NCI-H226 (cell line): ENCODE measurements around the gene VSX1.

Source experiments
- DNase-seq: peaks from one replicate; pipeline ENCODE4 v3.0.0-alpha.2; 2015

Gene VSX1

GRCh38 chr20:25087186-25087929, 5.4 kb upstream of the VSX1 start:
- DNase-seq: no peak

- DNase-seq: no peak
Observed at GRCh38 chr20:25085756-25086495, 4.0 kb upstream of the VSX1 start.

GRCh38 chr20:25084626-25085187, 2.8 kb upstream of the VSX1 start:
- DNase-seq: no peak

- DNase-seq: no peak
Observed at GRCh38 chr20:25083773-25084625, 2.1 kb upstream of the VSX1 start.

GRCh38 chr20:25083141-25083772, 1.3 kb upstream of the VSX1 start:
- DNase-seq: no peak

- DNase-seq: no peak
Observed at GRCh38 chr20:25082498-25082873, 545 bp upstream of the VSX1 start.

GRCh38 chr20:25081065-25081729, 744 bp downstream of the VSX1 start:
- DNase-seq: no peak

GRCh38 chr20:25079171-25079570, 2.8 kb downstream of the VSX1 start:
- no peak for DNase-seq

GRCh38 chr20:25078662-25079061, 3.3 kb downstream of the VSX1 start:
- no peak for DNase-seq

- no peak for DNase-seq
Observed at GRCh38 chr20:25077610-25078169, 4.3 kb downstream of the VSX1 start.

- peak; percentile 70 for DNase-seq
Observed at GRCh38 chr20:25076731-25077609, 5.0 kb downstream of the VSX1 start.

- DNase-seq: peak; percentile 91
Observed at GRCh38 chr20:25076201-25076600, 5.7 kb downstream of the VSX1 start.

- no peak for DNase-seq
Observed at GRCh38 chr20:25073544-25073943, 8.4 kb downstream of the VSX1 start.

- peak; percentile 76 for DNase-seq
Observed at GRCh38 chr20:25072226-25072811, 9.6 kb downstream of the VSX1 start.

- no peak for DNase-seq
Observed at GRCh38 chr20:25071734-25072133, 10.2 kb downstream of the VSX1 start.

GRCh38 chr20:25070821-25071473, 11.0 kb downstream of the VSX1 start:
- DNase-seq: no peak

GRCh38 chr20:25067102-25067987, 14.6 kb downstream of the VSX1 start:
- no peak for DNase-seq

- DNase-seq: no peak
Observed at GRCh38 chr20:25066386-25066785, 15.6 kb downstream of the VSX1 start.
